ENCODE data around the gene WDR82.

DNA sequence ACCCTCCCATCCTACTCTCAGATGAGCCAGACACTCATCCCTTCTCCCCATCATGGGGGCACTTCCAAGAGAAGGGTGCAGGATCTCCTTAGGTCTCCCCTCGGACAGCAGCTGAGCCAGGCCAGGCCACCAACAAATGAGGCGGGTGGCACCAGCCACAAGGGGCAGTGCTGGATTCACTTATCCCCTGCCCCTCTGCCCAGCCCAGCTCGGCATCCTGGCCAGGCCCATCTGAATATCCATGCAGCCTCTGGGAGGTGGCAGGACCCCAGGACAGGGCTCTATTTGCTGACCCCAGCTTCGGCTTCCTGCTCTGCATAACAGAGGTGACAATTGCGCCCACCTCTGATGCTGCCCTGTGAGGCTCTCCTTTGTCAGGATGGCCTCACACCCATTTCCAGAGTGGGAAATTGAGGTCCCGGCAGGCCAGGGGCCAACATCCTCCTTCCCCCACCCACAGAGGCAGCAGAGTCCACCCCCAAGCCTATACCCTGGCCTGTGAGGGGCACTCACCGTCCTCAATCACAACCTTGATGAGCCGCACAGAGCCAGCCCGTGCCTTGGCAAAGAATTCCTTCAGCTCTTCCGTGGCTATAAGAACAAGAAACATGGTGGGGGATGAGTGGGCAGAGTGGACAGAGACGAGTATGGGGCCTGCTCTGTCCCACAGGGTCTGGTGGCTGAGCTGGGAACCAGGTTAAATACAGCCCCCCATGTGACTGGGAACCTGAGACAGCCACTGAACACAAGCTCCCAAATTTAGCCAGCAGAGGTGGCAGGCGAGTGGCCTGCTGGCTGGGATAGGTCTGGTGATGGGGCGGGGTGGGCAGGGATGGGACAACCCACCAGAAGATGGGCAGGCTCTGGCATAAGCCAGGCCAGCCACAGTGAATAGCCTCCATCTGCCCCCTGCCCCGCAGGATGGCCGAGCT is 43.7 kb downstream of the WDR82 start:
- no peak for TF ChIP-seq GABPA (IDR thresholded peaks at IDR 0.05; ENCODE audit: low read depth)
- TF ChIP-seq, protein P1, sequence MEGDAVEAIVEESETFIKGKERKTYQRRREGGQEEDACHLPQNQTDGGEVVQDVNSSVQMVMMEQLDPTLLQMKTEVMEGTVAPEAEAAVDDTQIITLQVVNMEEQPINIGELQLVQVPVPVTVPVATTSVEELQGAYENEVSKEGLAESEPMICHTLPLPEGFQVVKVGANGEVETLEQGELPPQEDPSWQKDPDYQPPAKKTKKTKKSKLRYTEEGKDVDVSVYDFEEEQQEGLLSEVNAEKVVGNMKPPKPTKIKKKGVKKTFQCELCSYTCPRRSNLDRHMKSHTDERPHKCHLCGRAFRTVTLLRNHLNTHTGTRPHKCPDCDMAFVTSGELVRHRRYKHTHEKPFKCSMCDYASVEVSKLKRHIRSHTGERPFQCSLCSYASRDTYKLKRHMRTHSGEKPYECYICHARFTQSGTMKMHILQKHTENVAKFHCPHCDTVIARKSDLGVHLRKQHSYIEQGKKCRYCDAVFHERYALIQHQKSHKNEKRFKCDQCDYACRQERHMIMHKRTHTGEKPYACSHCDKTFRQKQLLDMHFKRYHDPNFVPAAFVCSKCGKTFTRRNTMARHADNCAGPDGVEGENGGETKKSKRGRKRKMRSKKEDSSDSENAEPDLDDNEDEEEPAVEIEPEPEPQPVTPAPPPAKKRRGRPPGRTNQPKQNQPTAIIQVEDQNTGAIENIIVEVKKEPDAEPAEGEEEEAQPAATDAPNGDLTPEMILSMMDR (IDR thresholded peaks at IDR 0.05; ENCODE audit: insufficient read depth, low read length), result no peak
- TF ChIP-seq, protein P2, sequence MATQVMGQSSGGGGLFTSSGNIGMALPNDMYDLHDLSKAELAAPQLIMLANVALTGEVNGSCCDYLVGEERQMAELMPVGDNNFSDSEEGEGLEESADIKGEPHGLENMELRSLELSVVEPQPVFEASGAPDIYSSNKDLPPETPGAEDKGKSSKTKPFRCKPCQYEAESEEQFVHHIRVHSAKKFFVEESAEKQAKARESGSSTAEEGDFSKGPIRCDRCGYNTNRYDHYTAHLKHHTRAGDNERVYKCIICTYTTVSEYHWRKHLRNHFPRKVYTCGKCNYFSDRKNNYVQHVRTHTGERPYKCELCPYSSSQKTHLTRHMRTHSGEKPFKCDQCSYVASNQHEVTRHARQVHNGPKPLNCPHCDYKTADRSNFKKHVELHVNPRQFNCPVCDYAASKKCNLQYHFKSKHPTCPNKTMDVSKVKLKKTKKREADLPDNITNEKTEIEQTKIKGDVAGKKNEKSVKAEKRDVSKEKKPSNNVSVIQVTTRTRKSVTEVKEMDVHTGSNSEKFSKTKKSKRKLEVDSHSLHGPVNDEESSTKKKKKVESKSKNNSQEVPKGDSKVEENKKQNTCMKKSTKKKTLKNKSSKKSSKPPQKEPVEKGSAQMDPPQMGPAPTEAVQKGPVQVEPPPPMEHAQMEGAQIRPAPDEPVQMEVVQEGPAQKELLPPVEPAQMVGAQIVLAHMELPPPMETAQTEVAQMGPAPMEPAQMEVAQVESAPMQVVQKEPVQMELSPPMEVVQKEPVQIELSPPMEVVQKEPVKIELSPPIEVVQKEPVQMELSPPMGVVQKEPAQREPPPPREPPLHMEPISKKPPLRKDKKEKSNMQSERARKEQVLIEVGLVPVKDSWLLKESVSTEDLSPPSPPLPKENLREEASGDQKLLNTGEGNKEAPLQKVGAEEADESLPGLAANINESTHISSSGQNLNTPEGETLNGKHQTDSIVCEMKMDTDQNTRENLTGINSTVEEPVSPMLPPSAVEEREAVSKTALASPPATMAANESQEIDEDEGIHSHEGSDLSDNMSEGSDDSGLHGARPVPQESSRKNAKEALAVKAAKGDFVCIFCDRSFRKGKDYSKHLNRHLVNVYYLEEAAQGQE (IDR thresholded peaks at IDR 0.05; ENCODE audit: insufficient replicate concordance, low read depth), result no peak
- no peak for TF ChIP-seq POLR2AphosphoS5 (IDR thresholded peaks at IDR 0.05; ENCODE audit: low read depth)
- TF ChIP-seq SPI1 (IDR thresholded peaks at IDR 0.05; ENCODE audit: borderline replicate concordance, low read depth), result no peak
